Pancreas (tissue), 10 donors: ENCODE data around the gene PDE6B. TPM values are rescaled to one million over a fixed set of nuclear protein-coding genes. Genes with fewer than 3 reads are reported as not detected.
"Not testable (repeated sequence)": the region's sequence is repeated elsewhere in the genome, so short reads cannot be mapped to it uniquely, and the experiment has no call there.

ENCODE experiments used
- ATAC-seq, 4 donors: fragments of 200-7000 bp; cut with Tn5 transposase; one replicate each; pipeline versions ENCODE4 v1.8.0 to v1.9.1; 2020; ENCODE audit warnings: mild to moderate bottlenecking in 4 of 4, moderate library complexity in 4 of 4
- DNase-seq, 6 donors: peaks; one replicate each; pipeline ENCODE4 v3.0.0-alpha.2; 2020
- FAIRE-seq: peaks from 2 replicates; lab custom pipeline; 2012; peaks lifted over from hg19 to GRCh38; lab: Jason Lieb, UNC
- H3K27ac ChIP-seq, 4 donors: fragments of 200-600 bp; sonication (generic); 1 replicate in 3 of 4; 2 replicates in 1 of 4; pipeline versions ENCODE4 v1.5.0 to v1.8.0; 2020
- H3K27me3 ChIP-seq, 4 donors: fragments of 200-600 bp; one replicate each; pipeline ENCODE4 v1.8.0; 2021
- H3K36me3 ChIP-seq, 3 donors: fragments of 200-600 bp; sonication (generic) in 1 of 3; one replicate each; pipeline versions ENCODE4 v1.5.0 to v1.8.0; 2020 to 2021
- H3K4me1 ChIP-seq, 3 donors: fragments of 200-600 bp; one replicate each; pipeline ENCODE4 v1.8.0; 2021
- H3K4me3 ChIP-seq, 4 donors: fragments of 200-600 bp; sonication (generic) in 2 of 4; one replicate each; pipeline versions ENCODE4 v1.5.0 to v1.8.0; 2020 to 2021
- H3K9me3 ChIP-seq, 4 donors: fragments of 200-600 bp; one replicate each; pipeline ENCODE4 v1.8.0; 2021
- CTCF ChIP-seq, 4 donors: fragments of 200-600 bp; sonication (generic) in 3 of 4; IDR thresholded peaks; one replicate each; pipeline versions ENCODE4 v1.5.0 to v1.8.0; 2021; ENCODE audit warnings: antibody characterized with exemption in 4 of 4
- WGBS, 2 donors: extraction: QIAGEN DNeasy Blood & Tissue Kit; methylation state at CpG; one replicate each; pipeline ENCODE4 v1.1.7; 2013; 5-methylcytosine and 5-hydroxymethylcytosine counted together
- intact Hi-C, 3 donors: fragments of 100-400 bp; cut with DNase I; formaldehyde crosslinking; loops; one replicate each; pipeline versions ENCODE4 v1.11.1 to v1.14.2; 2022
- polyA plus RNA-seq, 2 donors: library from polyadenylated mRNA; stranded (reverse); fragments of 200-250 nt; gene quantifications; one replicate each; pipeline ENCODE4 v1.2.3, GENCODE V29; 2013
- total RNA-seq, 6 donors: library from RNA; stranded (reverse); fragmentation: NEBNext Ultra II Directional in 4 of 6; extraction: Animal tissue kit (Norgen Biotek cat#: 25700) in 4 of 6; gene quantifications; one replicate each; pipeline versions ENCODE4 v1.2.1 to v1.2.4, GENCODE V29; 2021 to 2023
- donor health status: healthy with polysubstance abuse.
- donor health status: DM: no; HTN: no; CAD: no; lungs with moderate emphysema.
- donor health status: DM: no; HTN: no; CAD: no.
- donor health status: control.
- donor health status: control.
- donor health status: Bipolar disorder and iron deficiency.
- donor health status: DM: yes; HTN: yes; CAD: no.
- donor health status: DM: no; HTN: no; CAD: no.
- donor health status: DM: no; HTN: no; CAD: no.
- donor health status: DM: yes; HTN: yes; CAD: no.

Gene PDE6B
- total and polyA plus RNA-seq, 8 donors, result 0.99 to 6.6 (median 2.9) TPM

DNA sequence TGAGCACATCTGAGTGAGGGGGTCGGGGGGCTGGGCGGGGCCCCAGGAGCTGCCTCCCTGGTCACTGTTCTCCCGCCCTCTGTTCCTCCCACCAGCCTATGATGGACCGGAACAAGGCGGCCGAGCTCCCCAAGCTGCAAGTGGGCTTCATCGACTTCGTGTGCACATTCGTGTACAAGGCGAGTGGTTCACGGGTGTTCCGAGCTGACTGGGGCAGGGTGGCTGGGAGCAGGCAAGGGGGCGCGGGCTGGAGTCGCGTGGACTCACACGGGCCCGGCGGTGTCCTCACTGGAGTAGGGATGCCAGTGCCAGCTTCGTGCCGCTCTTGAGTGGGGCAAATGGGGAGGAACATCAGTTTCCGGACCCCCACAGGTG is 41.0 kb downstream of the PDE6B start:
- DNase-seq (peak in 1 of 6 donors; percentile 19), FAIRE-seq (no peak), ATAC-seq (no peak)
- Histone ChIP-seq H3K4me3 (no peak overlapping the region), H3K9me3 (no peaks in the 10 kb centered on the region), H3K27ac (no peak overlapping the region), H3K4me1 (no peaks in the 10 kb centered on the region), H3K36me3 (no peaks in the 10 kb centered on the region), H3K27me3 (no peaks in the 10 kb centered on the region)
- no peak for TF ChIP-seq CTCF (IDR thresholded peaks at IDR 0.05)
- intact Hi-C loops, result no loop called here
- 72 to 77% methylated on average over 20 to 22 of the region's 22 CpGs for WGBS, 2 donors

- FAIRE-seq (no peak), DNase-seq (peak in 2 of 6 donors; percentile 15 to 70)
These were observed 41.6 kb downstream of the PDE6B start for GRCh38 chr4:666822-667544.

GRCh38 chr4:667545-667925 is 42.2 kb downstream of the PDE6B start:
- Histone ChIP-seq H3K4me1 (no peaks in the 10 kb centered on the region), H3K27me3 (no peaks in the 10 kb centered on the region), H3K27ac (no peak overlapping the region), H3K4me3 (no peak overlapping the region), H3K36me3 (peaks cover 0 to 8% (median 0%) of the 10 kb centered on the region in 3 donors), H3K9me3 (no peaks in the 10 kb centered on the region)
- intact Hi-C loops, result no loop called here
- no peak for TF ChIP-seq CTCF (IDR thresholded peaks at IDR 0.05)
- DNase-seq (no peak), ATAC-seq (no peak), FAIRE-seq (no peak)
- WGBS, 2 donors, result 50 to 54% methylated on average over 10 of the region's 10 CpGs

More at GRCh38 chr4:666822-667544, 41.6 kb downstream of the PDE6B start:
- no peaks in the 10 kb centered on the region for H3K27me3 ChIP-seq
- 67 to 83% methylated on average over 26 to 28 of the region's 28 CpGs for WGBS, 2 donors
- peaks cover 0 to 5% (median 0%) of the 10 kb centered on the region in 3 donors for H3K36me3 ChIP-seq
- H3K4me1 ChIP-seq, result no peaks in the 10 kb centered on the region
- intact Hi-C loops, result no loop called here
- no peak for TF ChIP-seq CTCF (IDR thresholded peaks at IDR 0.05)
- no peak overlapping the region for H3K4me3 ChIP-seq
- H3K9me3 ChIP-seq, result no peaks in the 10 kb centered on the region
- ATAC-seq, result no peak
- no peak overlapping the region for H3K27ac ChIP-seq

DNA sequence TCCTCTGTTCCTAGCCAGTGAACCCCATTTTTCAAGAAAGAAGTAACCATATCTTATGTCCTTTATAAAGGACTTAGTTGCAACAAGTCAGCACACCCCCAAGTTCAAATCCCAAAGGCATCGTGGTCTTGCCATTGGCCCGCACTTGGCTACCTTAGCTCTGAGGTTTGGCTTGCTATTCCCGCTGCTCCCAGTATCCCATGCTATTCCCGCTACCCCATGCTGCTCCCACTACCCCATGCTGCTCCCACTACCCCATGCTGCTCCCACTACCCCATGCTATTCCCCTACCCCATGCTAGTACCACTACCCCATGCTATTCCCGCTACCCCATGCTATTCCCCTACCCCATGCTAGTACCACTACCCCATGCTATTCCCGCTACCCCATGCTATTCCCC is 42.8 kb downstream of the PDE6B start:
- H3K27ac ChIP-seq, intact Hi-C loops, FAIRE-seq, H3K4me3 ChIP-seq, H3K27me3 ChIP-seq, ATAC-seq, H3K9me3 ChIP-seq, H3K4me1 ChIP-seq, H3K36me3 ChIP-seq: not testable (repeated sequence)
- WGBS, 2 donors, result 85 to 87% methylated on average over 6 of the region's 6 CpGs
- DNase-seq, result peak in 1 of 6 donors; percentile 6

DNA sequence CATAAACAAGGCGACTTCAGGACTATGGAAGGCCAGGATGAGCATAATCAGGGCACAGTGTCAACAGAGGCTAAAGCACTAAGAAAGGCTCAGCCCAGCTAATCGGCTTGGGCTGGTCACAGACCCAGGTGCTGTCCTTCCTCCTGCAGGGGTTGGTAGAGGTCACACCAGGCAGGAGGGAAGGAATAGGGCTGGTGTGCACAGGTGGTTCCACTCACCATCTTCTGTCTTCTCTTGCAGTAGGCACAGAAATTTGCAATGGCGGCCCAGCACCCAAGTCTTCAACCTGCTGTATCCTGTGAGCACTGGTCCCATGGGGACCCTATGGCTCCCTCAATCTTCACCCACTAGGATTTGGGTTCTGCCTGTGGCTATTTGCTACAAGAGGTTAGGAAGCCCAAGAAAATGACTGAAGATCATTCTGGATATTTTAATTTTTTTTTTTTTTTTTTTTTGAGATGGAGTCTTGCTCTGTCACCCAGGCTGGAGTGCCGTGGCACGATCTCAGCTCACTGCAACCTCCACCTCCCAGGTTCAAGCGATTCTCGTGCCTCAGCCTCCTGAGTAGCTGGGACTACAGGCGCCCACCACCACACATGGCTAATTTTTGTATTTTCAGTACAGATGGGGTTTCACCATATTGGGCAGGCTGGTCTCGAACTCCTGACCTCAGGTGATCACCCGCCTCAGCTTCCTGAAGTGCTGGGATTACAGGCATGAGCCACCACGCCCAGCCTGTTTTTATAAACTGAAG is 44.6 kb downstream of the PDE6B start:
- intact Hi-C loops, H3K4me3 ChIP-seq: not testable (repeated sequence)
- 92 to 98% methylated on average over 11 of the region's 11 CpGs for WGBS, 2 donors

More for the DNA sequence above, 44.6 kb downstream of the PDE6B start:
- H3K9me3 ChIP-seq, FAIRE-seq, H3K27ac ChIP-seq, H3K27me3 ChIP-seq, H3K4me1 ChIP-seq, ATAC-seq, H3K36me3 ChIP-seq: not testable (repeated sequence)
- peak in 1 of 6 donors; percentile 25 for DNase-seq
